Measurements from ENCODE around the gene PCCA. TPM values are rescaled to one million over a fixed set of nuclear protein-coding genes. Genes with fewer than 3 reads are reported as not detected.

Gene PCCA
- total and polyA plus RNA-seq, 2 donors (not counting 3 experiments of a cell fraction or from before 2014, with no cell fraction given): 5.7 to 20.2 TPM

DNA sequence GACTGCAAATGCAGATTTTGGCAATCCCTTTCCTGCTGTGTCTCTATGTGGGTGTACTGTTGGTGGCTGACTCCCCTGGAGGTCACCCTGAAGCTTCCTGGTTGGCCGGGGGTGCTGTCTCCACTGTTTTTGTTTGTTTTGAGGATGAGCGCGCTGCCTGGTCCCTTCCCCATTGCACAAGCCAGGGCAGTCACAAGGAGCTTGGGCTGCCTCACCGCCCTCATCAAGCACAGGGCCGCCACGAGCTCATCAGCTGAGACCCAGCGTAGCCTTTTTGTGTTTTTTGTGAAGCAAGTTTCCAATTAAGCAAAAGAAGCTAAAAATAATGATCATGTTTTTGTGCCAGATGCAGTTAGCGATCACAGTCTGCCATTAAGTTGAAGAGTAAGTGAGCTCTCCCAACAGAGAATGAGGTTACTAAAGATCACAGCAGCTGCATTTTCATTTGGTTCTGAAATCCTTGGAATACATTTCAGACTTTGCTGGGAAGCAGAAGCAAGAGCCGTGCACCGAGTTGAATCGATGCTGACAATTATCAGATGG is 441.8 kb downstream of the PCCA start:
- H3K9me1 ChIP-seq (replicated peaks; ENCODE audit: control insufficient read depth, extremely low read depth, insufficient read depth, low read length): no peaks in the 10 kb centered on the region
- no peak overlapping the region for H3K9ac ChIP-seq (replicated peaks; ENCODE audit: extremely low read depth, insufficient read depth, low read length)
- H3K27ac ChIP-seq (ENCODE audit: insufficient read depth, low read depth, low read length): no peak overlapping the region
- H3K27me3 ChIP-seq (ENCODE audit: control insufficient read depth in 2 of 2, insufficient read depth in 2 of 2, low read length in 2 of 2): no peaks in the 10 kb centered on the region
- no peak overlapping the region for H3K4me3 ChIP-seq (replicated peaks in 1 of 3; ENCODE audit: insufficient read depth in 1 of 3, low read depth in 1 of 3, low read length in 3 of 3)
- no peak for DNase-seq (ENCODE audit: low read depth, low spot score)
- peaks cover 0 to 4% of the 10 kb centered on the region in 2 experiments for H3K36me3 ChIP-seq (ENCODE audit: control insufficient read depth in 2 of 2, extremely low read depth in 1 of 2, insufficient read depth in 2 of 2, low read length in 2 of 2)
- ChIA-PET CTCF (interaction anchor here (0.7 to 1.5 kb wide), 4 partner anchors 10 to 16 kb away, joined by 3 to 7 read pairs (median 3); no protein-coding TSS in a partner anchor), POLR2A (no interaction called here)
- no peaks in the 10 kb centered on the region for H3K9me3 ChIP-seq (replicated peaks; ENCODE audit: control insufficient read depth, insufficient read depth, low read length)
- no peak overlapping the region for H3K4me2 ChIP-seq (ENCODE audit: insufficient read depth, low read length)
- dilution Hi-C loops (cut with MboI; ENCODE audit: extremely low pct_ligation_motif_present, low sequenced_read_pairs): no loop called here
- no peak overlapping the region for H2AFZ ChIP-seq (ENCODE audit: low read depth, low read length)
- BruUV-seq (replicated peaks): no TSS peak
- no peaks in the 10 kb centered on the region for H3K4me1 ChIP-seq (ENCODE audit: control insufficient read depth, extremely low read depth, insufficient read depth, low read length)
- no peak for FAIRE-seq
- TF ChIP-seq POLR2AphosphoS5 (IDR thresholded peaks at IDR 0.05; ENCODE audit: insufficient read depth, low read depth, low read length) (no peak), GATA2 (IDR thresholded peaks at IDR 0.05; ENCODE audit: insufficient read depth, insufficient read length, low read depth, low read length) (no peak), POLR2A (IDR thresholded peaks at IDR 0.05; ENCODE audit: low read depth, low read length) (no peak), JUN (IDR thresholded peaks at IDR 0.05; ENCODE audit: borderline replicate concordance, insufficient read depth, insufficient read length, low read depth) (no peak), MYC (IDR thresholded peaks at IDR 0.05; ENCODE audit: low read depth, low read length) (no peak), MAX (IDR thresholded peaks at IDR 0.05; ENCODE audit: insufficient read depth, insufficient read length) (no peak), FOS (IDR thresholded peaks at IDR 0.05; ENCODE audit: borderline replicate concordance, insufficient read depth, low read length) (no peak), CTCF (IDR thresholded peaks at IDR 0.05; ENCODE audit: extremely low read depth in 1 of 2, insufficient read depth in 1 of 2, low read depth in 1 of 2, low read length in 2 of 2) (no peak), EZH2 (IDR thresholded peaks at IDR 0.05; ENCODE audit: borderline replicate concordance, low read depth, low read length, severe bottlenecking) (no peak)
- intact Hi-C loops (cut with micrococcal nuclease): no loop called here
- no peaks in the 10 kb centered on the region for H4K20me1 ChIP-seq (replicated peaks; ENCODE audit: control insufficient read depth, extremely low read depth, insufficient read depth, low read length)
- no peaks in the 10 kb centered on the region for H3K79me2 ChIP-seq (ENCODE audit: control insufficient read depth, insufficient read depth, low read length)
